Measurements from ENCODE around the gene GPRIN1. TPM values are rescaled to one million over a fixed set of nuclear protein-coding genes. Genes with fewer than 3 reads are reported as not detected.

Gene GPRIN1
- total RNA-seq, 3 donors from 2014 or later, result 1.6 to 2.4 (median 1.6) TPM

- Histone ChIP-seq H3K4me3 (no peak overlapping the region), H3K36me3 (ENCODE audit: low read depth) (no peaks in the 10 kb centered on the region), H3K9me3 (no peaks in the 10 kb centered on the region), H3K4me1 (ENCODE audit: low read depth) (peaks cover 12% of the 10 kb centered on the region)
- ATAC-seq, result no peak
- no peak for DNase-seq
- intact Hi-C loops (cut with DNase I, micrococcal nuclease), result no loop called here
- TF ChIP-seq, protein P1, sequence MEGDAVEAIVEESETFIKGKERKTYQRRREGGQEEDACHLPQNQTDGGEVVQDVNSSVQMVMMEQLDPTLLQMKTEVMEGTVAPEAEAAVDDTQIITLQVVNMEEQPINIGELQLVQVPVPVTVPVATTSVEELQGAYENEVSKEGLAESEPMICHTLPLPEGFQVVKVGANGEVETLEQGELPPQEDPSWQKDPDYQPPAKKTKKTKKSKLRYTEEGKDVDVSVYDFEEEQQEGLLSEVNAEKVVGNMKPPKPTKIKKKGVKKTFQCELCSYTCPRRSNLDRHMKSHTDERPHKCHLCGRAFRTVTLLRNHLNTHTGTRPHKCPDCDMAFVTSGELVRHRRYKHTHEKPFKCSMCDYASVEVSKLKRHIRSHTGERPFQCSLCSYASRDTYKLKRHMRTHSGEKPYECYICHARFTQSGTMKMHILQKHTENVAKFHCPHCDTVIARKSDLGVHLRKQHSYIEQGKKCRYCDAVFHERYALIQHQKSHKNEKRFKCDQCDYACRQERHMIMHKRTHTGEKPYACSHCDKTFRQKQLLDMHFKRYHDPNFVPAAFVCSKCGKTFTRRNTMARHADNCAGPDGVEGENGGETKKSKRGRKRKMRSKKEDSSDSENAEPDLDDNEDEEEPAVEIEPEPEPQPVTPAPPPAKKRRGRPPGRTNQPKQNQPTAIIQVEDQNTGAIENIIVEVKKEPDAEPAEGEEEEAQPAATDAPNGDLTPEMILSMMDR (IDR thresholded peaks at IDR 0.05), result no peak
Measured at GRCh38 chr5:176628406-176629228, 18.7 kb upstream of the GPRIN1 start.

DNA sequence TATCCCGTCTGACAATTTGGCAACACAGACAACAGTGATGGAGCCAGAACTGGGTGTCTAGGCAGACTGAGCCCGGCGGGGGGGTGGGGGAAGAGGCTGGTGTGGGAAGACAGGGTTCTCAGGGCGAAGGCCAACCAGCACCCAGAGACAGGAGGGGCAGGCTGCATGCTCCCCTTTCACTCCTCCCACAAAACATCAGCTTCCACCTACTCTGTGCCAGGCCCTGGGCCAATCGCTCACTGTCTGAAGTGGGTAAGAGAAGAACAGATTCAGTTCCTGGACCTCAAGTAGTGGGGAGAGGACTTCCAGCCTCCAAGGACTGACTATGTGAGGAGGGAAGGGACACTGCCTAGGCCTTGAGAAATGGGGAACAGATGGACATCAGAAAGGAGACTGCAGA, 17.6 kb upstream of the GPRIN1 start:
- TF ChIP-seq, protein P1 (IDR thresholded peaks at IDR 0.05), result no peak
- intact Hi-C loops (cut with DNase I, micrococcal nuclease), result no loop called here
- Histone ChIP-seq H3K4me3 (no peak overlapping the region), H3K4me1 (ENCODE audit: low read depth) (peaks cover 12% of the 10 kb centered on the region), H3K36me3 (ENCODE audit: low read depth) (no peaks in the 10 kb centered on the region), H3K9me3 (no peaks in the 10 kb centered on the region)
- ATAC-seq, result no peak
- no peak for DNase-seq

GRCh38 chr5:176626876-176627236, 16.9 kb upstream of the GPRIN1 start:
- intact Hi-C loops (cut with DNase I, micrococcal nuclease), result no loop called here
- no peak for DNase-seq
- TF ChIP-seq, protein P1 (IDR thresholded peaks at IDR 0.05), result no peak

DNA sequence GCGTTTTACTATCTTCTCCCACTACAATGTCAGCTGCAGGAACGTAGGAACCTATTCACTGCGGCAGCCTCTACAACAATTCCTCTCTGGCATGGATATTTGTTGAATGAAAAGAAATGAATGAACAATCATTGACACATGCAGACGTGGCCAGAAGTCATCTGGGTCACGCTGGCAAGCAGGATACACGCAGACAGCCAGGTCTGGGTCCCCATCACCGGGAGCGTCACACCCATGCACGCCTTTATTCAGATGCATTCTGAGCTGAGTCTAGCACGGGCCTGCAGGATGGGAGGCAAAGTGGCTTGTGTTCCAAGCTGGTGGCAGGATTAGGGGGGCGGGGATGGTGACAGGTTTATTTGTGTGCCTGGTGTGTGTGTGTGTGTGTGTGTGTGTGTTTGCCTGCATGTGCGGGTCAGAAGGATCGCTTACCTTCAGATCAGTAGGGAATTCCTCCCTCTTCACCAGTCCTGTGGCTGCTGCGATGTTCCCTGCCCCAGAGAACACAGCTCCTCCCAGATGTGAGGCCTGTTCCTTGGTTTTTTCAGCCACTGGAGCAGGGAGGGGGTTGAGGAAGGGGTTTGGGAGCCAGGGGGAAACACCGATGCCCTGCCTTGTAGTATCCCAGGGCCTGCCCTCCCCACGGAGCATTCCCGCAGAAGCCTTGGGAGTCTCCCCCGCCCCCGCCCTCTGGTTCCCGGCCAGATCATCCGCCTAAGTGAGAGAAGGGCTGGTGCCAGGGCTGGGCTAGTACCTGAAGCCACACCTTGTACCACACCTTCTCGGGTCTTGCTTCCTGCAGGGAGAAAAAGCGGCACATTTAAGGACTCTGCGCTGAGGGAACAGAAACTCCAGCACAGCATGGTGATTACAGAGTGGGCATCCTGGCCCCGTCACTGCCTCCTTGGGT, 16.3 kb upstream of the GPRIN1 start:
- Histone ChIP-seq H3K9me3 (no peaks in the 10 kb centered on the region), H3K4me3 (no peak overlapping the region), H3K36me3 (ENCODE audit: low read depth) (no peaks in the 10 kb centered on the region), H3K4me1 (ENCODE audit: low read depth) (peaks cover 12% of the 10 kb centered on the region)
- ATAC-seq (peak; percentile 86), DNase-seq (peak in 2 of 3 donors; percentile 74 to 76)
- TF ChIP-seq, protein P1 (IDR thresholded peaks at IDR 0.05), result no peak
- intact Hi-C loops (cut with DNase I, micrococcal nuclease), result no loop called here

More at GRCh38 chr5:176626876-176627236, 16.9 kb upstream of the GPRIN1 start:
- peaks cover 12% of the 10 kb centered on the region for H3K4me1 ChIP-seq (ENCODE audit: low read depth)
- ATAC-seq, result no peak
- no peaks in the 10 kb centered on the region for H3K36me3 ChIP-seq (ENCODE audit: low read depth)
- no peak overlapping the region for H3K4me3 ChIP-seq
- no peaks in the 10 kb centered on the region for H3K9me3 ChIP-seq

DNA sequence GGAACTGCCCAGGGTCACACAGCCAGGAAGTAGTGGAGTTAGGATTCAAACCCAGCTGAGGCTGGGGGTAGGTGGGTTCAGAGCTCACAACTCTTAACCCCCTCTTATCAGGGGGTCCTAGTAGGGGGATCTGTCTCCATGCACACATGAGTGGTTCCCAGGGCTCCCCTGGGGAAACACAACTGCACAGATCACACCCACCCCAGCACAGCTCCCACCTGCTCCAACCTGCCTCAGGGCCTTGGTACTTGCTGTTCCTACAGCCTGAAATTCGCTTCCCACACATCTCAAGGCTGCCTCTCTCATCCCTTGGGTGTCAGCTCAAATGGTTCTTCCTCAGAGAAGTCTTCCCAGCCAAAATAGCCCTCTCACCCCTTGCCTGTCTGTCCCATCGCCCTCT, 15.6 kb upstream of the GPRIN1 start:
- intact Hi-C loops (cut with DNase I, micrococcal nuclease), result no loop called here
- Histone ChIP-seq H3K36me3 (ENCODE audit: low read depth) (no peaks in the 10 kb centered on the region), H3K4me1 (ENCODE audit: low read depth) (peaks cover 10% of the 10 kb centered on the region), H3K4me3 (no peak overlapping the region), H3K9me3 (no peaks in the 10 kb centered on the region)
- no peak for ATAC-seq
- DNase-seq, result no peak
- TF ChIP-seq, protein P1 (IDR thresholded peaks at IDR 0.05), result no peak

Data from mucosa of descending colon (tissue), 3 donors.